ENCODE data around the gene AK8.

The AK8 gene

DNA sequence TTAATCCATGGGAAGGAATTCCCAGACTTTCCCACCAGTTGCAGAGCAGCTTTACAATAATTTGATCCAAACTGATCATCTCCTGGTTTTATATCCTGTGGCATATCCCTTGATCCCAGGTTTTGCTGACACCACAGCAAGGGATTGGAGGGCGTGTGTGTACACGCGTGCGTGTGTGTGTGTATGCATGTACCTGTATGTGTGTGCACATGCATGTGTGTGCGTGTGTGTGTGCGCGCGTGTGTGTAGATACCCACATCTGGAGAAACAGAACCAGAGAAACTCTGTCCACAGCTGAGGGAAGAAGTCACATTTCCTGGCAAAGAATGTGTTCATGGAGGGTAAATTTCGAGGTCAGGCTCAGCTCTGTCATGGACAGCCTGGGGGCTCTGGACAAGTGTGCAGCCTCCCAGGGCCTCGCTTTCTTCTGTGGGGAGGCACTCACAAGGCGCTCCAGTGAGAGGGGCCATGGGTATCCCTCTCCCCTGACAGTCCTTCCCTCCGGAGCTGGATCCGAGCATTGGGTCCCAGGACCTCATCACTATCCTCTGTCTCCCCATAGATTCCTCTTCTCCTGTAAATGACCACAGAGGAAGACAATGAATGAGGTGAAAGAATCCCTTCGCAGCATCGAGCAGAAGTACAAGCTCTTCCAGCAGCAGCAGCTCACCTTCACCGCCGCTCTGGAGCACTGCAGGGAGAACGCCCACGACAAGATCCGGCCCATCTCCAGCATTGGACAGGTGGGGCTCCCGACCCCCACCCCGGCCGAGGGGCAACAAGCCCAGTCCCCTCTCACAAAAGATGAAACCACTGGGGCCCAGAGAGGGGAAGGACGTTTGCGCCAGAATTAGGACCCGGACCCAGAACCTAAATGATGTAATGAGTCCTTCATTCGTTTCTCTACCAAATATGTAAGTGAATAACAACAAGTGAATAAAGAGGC lies 5.5 kb upstream of the AK8 start:
- no peaks in the 10 kb centered on the region for H4K20me1 ChIP-seq (ENCODE audit: insufficient read depth, low read length)
- no peak overlapping the region for H3K4me2 ChIP-seq (ENCODE audit: low read length)
- H3K9ac ChIP-seq (ENCODE audit: low read length): no peak overlapping the region
- no peak overlapping the region for H3K27ac ChIP-seq (ENCODE audit: low read length)
- no peaks in the 10 kb centered on the region for H3K9me3 ChIP-seq (ENCODE audit: insufficient read depth, low read length)
- H3K4me3 ChIP-seq (ENCODE audit: low read length): no peak overlapping the region
- H3K4me1 ChIP-seq (ENCODE audit: low read length): peaks cover 9% of the 10 kb centered on the region
- H2AFZ ChIP-seq (ENCODE audit: low read depth, low read length): no peak overlapping the region
- TF ChIP-seq EZH2phosphoT487 (IDR thresholded peaks at IDR 0.05; ENCODE audit: low read depth): no peak
- TF ChIP-seq, protein P1, sequence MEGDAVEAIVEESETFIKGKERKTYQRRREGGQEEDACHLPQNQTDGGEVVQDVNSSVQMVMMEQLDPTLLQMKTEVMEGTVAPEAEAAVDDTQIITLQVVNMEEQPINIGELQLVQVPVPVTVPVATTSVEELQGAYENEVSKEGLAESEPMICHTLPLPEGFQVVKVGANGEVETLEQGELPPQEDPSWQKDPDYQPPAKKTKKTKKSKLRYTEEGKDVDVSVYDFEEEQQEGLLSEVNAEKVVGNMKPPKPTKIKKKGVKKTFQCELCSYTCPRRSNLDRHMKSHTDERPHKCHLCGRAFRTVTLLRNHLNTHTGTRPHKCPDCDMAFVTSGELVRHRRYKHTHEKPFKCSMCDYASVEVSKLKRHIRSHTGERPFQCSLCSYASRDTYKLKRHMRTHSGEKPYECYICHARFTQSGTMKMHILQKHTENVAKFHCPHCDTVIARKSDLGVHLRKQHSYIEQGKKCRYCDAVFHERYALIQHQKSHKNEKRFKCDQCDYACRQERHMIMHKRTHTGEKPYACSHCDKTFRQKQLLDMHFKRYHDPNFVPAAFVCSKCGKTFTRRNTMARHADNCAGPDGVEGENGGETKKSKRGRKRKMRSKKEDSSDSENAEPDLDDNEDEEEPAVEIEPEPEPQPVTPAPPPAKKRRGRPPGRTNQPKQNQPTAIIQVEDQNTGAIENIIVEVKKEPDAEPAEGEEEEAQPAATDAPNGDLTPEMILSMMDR (IDR thresholded peaks at IDR 0.05; ENCODE audit: low read depth, low read length): no peak
- no peaks in the 10 kb centered on the region for H3K36me3 ChIP-seq (replicated peaks; ENCODE audit: low read depth, low read length)
- H3K79me2 ChIP-seq (ENCODE audit: low read length): no peaks in the 10 kb centered on the region
- H3K27me3 ChIP-seq (ENCODE audit: low read depth, low read length): no peaks in the 10 kb centered on the region

DNA sequence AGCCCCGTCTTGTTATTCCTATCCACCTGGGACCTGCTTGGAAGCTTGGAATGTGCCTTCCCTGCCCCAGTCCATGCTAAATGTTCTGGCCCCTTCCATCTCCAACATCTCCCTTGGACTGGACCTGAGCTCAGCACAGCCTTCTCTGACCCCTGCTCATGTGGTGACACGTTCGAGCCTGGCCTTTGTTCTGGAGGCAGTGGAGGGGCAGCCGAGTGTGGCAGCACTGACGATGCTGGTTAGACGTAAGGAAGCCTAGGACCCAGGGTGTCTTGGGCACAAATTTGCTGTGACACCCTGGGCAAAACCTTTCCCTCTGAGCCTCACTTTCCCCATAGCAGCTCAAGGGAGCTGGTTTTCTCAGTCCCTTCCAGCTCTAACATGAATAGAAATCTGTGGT lies 4.5 kb upstream of the AK8 start:
- TF ChIP-seq, protein P1 (IDR thresholded peaks at IDR 0.05; ENCODE audit: low read depth, low read length): no peak
- TF ChIP-seq EZH2phosphoT487 (IDR thresholded peaks at IDR 0.05; ENCODE audit: low read depth): no peak

DNA sequence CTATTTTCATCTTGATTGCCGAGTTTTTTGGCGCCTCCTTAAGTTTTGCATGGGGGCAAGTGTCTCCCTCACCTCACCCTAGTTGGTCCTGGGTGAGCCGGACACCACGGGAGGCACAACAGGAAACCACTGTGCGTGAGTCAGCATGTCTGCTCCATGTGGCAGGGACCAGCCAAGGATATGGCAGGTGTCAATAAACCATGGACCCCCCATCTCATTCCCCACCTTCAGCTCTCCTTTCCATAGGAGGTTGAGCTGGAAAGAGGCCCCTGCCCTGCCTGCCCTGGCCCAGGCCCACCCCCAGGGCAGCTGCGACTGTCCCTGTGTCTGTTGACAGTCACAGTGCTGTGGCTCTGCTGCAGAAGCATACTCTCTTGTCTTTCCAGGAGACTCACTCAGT lies 3.7 kb upstream of the AK8 start:
- no peak overlapping the region for H3K27ac ChIP-seq (ENCODE audit: low read length)

More for the DNA sequence above, 4.5 kb upstream of the AK8 start:
- H3K4me3 ChIP-seq (ENCODE audit: low read length): no peak overlapping the region
- H3K79me2 ChIP-seq (ENCODE audit: low read length): no peaks in the 10 kb centered on the region
- H3K27ac ChIP-seq (ENCODE audit: low read length): no peak overlapping the region
- no peak overlapping the region for H2AFZ ChIP-seq (ENCODE audit: low read depth, low read length)
- H3K9ac ChIP-seq (ENCODE audit: low read length): no peak overlapping the region
- H3K36me3 ChIP-seq (replicated peaks; ENCODE audit: low read depth, low read length): no peaks in the 10 kb centered on the region
- no peaks in the 10 kb centered on the region for H3K27me3 ChIP-seq (ENCODE audit: low read depth, low read length)
- peaks cover 10% of the 10 kb centered on the region for H3K4me1 ChIP-seq (ENCODE audit: low read length)
- no peaks in the 10 kb centered on the region for H3K9me3 ChIP-seq (ENCODE audit: insufficient read depth, low read length)
- no peak overlapping the region for H3K4me2 ChIP-seq (ENCODE audit: low read length)
- no peaks in the 10 kb centered on the region for H4K20me1 ChIP-seq (ENCODE audit: insufficient read depth, low read length)

DNA sequence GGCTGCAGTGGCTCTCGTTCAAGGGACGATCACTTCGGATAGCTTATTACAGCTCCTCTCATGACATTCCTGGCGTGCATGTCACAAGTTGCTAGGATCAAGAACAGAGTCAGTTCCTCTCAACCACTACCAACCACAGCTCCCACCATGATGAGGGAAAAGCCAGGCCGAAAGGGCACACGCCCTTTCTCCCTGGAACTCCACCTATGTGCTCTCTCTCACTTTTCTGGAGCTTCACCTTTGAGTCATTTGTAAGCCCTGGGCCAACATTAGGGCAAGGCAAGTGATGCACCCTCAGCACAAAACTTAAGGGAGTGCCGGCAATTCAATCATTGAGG lies 2.2 kb upstream of the AK8 start:
- no peak overlapping the region for H3K27ac ChIP-seq (ENCODE audit: low read length)
- H2AFZ ChIP-seq (ENCODE audit: low read depth, low read length): no peak overlapping the region
- no peak overlapping the region for H3K4me3 ChIP-seq (ENCODE audit: low read length)
- H4K20me1 ChIP-seq (ENCODE audit: insufficient read depth, low read length): no peaks in the 10 kb centered on the region
- H3K27me3 ChIP-seq (ENCODE audit: low read depth, low read length): no peaks in the 10 kb centered on the region
- H3K36me3 ChIP-seq (replicated peaks; ENCODE audit: low read depth, low read length): no peaks in the 10 kb centered on the region
- TF ChIP-seq, protein P1 (IDR thresholded peaks at IDR 0.05; ENCODE audit: low read depth, low read length): no peak
- no peak for TF ChIP-seq EZH2phosphoT487 (IDR thresholded peaks at IDR 0.05; ENCODE audit: low read depth)
- H3K4me2 ChIP-seq (ENCODE audit: low read length): no peak overlapping the region
- H3K4me1 ChIP-seq (ENCODE audit: low read length): peaks cover 15% of the 10 kb centered on the region
- H3K79me2 ChIP-seq (ENCODE audit: low read length): no peaks in the 10 kb centered on the region
- no peak overlapping the region for H3K9ac ChIP-seq (ENCODE audit: low read length)
- H3K9me3 ChIP-seq (ENCODE audit: insufficient read depth, low read length): no peaks in the 10 kb centered on the region

More for the DNA sequence above, 3.7 kb upstream of the AK8 start:
- Histone ChIP-seq H3K36me3 (replicated peaks; ENCODE audit: low read depth, low read length) (no peaks in the 10 kb centered on the region), H3K4me2 (ENCODE audit: low read length) (no peak overlapping the region), H3K9me3 (ENCODE audit: insufficient read depth, low read length) (no peaks in the 10 kb centered on the region), H2AFZ (ENCODE audit: low read depth, low read length) (no peak overlapping the region), H4K20me1 (ENCODE audit: insufficient read depth, low read length) (no peaks in the 10 kb centered on the region), H3K27me3 (ENCODE audit: low read depth, low read length) (no peaks in the 10 kb centered on the region), H3K4me3 (ENCODE audit: low read length) (no peak overlapping the region), H3K79me2 (ENCODE audit: low read length) (no peaks in the 10 kb centered on the region), H3K9ac (ENCODE audit: low read length) (no peak overlapping the region), H3K4me1 (ENCODE audit: low read length) (peaks cover 15% of the 10 kb centered on the region)
- TF ChIP-seq, protein P1 (IDR thresholded peaks at IDR 0.05; ENCODE audit: low read depth, low read length): no peak
- TF ChIP-seq EZH2phosphoT487 (IDR thresholded peaks at IDR 0.05; ENCODE audit: low read depth): no peak

Measured in OCI-LY3 (cell line).